PC-9 (cell line): Measurements from ENCODE around the gene KRTAP12-2. TPM values are rescaled to one million over a fixed set of nuclear protein-coding genes. Genes with fewer than 3 reads are reported as not detected.
"Not testable (repeated sequence)": the region's sequence is repeated elsewhere in the genome, so short reads cannot be mapped to it uniquely, and the experiment has no call there.

Experiments used
- BruUV-seq: library from RNA; stranded (reverse); fragments of 400-500 nt; replicated peaks from 2 replicates; lab custom pipeline; 2021; lab: Mats Ljungman, UMichigan
- CTCF ChIA-PET: fragments of 300-600 bp; sonication (Branson Sonifier 250); formaldehyde crosslinking; loops from one replicate; lab custom pipeline; 2022; ENCODE audit warnings: antibody characterized with exemption; lab: Charles Lee
- POLR2A ChIA-PET: fragments of 300-600 bp; sonication (Branson Sonifier 250); formaldehyde crosslinking; loops from one replicate; lab custom pipeline; 2022; ENCODE audit warnings: antibody characterized with exemption; ENCODE audit not compliant: unreplicated experiment; lab: Charles Lee
- DNase-seq, 2 experiments: peaks; one replicate each; pipeline versions ENCODE4 v3.0.0 to v3.0.0-alpha.2; 2015 to 2022; ENCODE audit warnings: mixed read lengths in 1 of 2
- H2AFZ ChIP-seq: fragments of 200-600 bp; sonication (generic); 2 replicates; pipeline ENCODE4 v1.8.1; 2017; ENCODE audit warnings: antibody characterized with exemption
- H3F3A ChIP-seq: fragments of 200-600 bp; sonication (generic); 2 replicates; pipeline ENCODE4 v1.8.1; 2017; ENCODE audit warnings: antibody characterized with exemption, mild to moderate bottlenecking, low read depth; ENCODE audit not compliant: insufficient read depth
- H3K27ac ChIP-seq: fragments of 200-600 bp; sonication (generic); 2 replicates; pipeline ENCODE4 v1.6.1; 2016; ENCODE audit warnings: mixed run types
- H3K27me3 ChIP-seq: fragments of 200-600 bp; sonication (generic); 2 replicates; pipeline ENCODE4 v1.6.1; 2016; ENCODE audit warnings: low read depth, mixed run types; ENCODE audit not compliant: insufficient read depth
- H3K36me3 ChIP-seq: fragments of 200-600 bp; sonication (generic); 2 replicates; pipeline ENCODE4 v1.6.1; 2016; ENCODE audit warnings: low read depth, mixed run types
- H3K4me1 ChIP-seq: fragments of 200-600 bp; sonication (generic); replicated peaks from 2 replicates; pipeline ENCODE4 v1.6.1; 2016; ENCODE audit warnings: mixed run types; ENCODE audit not compliant: insufficient read depth
- H3K4me2 ChIP-seq: fragments of 200-600 bp; sonication (generic); 2 replicates; pipeline ENCODE4 v1.6.1; 2017; ENCODE audit warnings: mixed run types
- H3K4me3 ChIP-seq: fragments of 200-600 bp; sonication (generic); 2 replicates; pipeline ENCODE4 v1.6.1; 2016; ENCODE audit warnings: mixed run types
- H3K79me2 ChIP-seq: fragments of 200-600 bp; sonication (generic); 2 replicates; pipeline ENCODE4 v1.6.1; 2017; ENCODE audit warnings: low read depth, mixed run types
- H3K9me2 ChIP-seq: fragments of 200-600 bp; sonication (generic); 2 replicates; pipeline ENCODE4 v1.8.1; 2017; ENCODE audit warnings: mild to moderate bottlenecking; ENCODE audit not compliant: insufficient read depth
- H3K9me3 ChIP-seq: fragments of 200-600 bp; sonication (generic); 2 replicates; pipeline ENCODE4 v1.8.1; 2016; ENCODE audit warnings: low read depth; ENCODE audit not compliant: insufficient read depth
- H4K20me1 ChIP-seq: fragments of 200-600 bp; sonication (generic); 2 replicates; pipeline ENCODE4 v1.8.1; 2017; ENCODE audit not compliant: insufficient read depth
- EZH2 ChIP-seq: fragments of 200-600 bp; sonication (generic); IDR thresholded peaks from 2 replicates; pipeline ENCODE4 v1.8.0; 2017; ENCODE audit warnings: antibody characterized with exemption, low read depth
- intact Hi-C: fragments of 100-400 bp; cut with micrococcal nuclease; formaldehyde crosslinking; loops from one replicate; pipeline ENCODE4 v1.10.0; 2022; ENCODE audit not compliant: unreplicated experiment
- total RNA-seq: library from RNA; stranded (reverse); gene quantifications from 2 replicates; pipeline ENCODE4 v1.2.3, GENCODE V29; 2021
- TF ChIP-seq, protein P1 (sequence below): fragments of 200-600 bp; sonication (generic); conservative IDR thresholded peaks from 2 replicates; pipeline ENCODE4 v1.6.1; 2017; ENCODE audit warnings: mixed run types, antibody characterized with exemption, mild to moderate bottlenecking, moderate library complexity

Gene KRTAP12-2
- total RNA-seq, 1 experiment from 2014 or later = not detected

- peaks cover 7% of the 10 kb centered on the region; the same call in 1 of the 2 replicates for H3K9me3 ChIP-seq
- peaks cover 61% of the 10 kb centered on the region for H3K27me3 ChIP-seq
- intact Hi-C loops = no loop called here
- no peaks in the 10 kb centered on the region for H3F3A ChIP-seq
- TF ChIP-seq, protein P1, sequence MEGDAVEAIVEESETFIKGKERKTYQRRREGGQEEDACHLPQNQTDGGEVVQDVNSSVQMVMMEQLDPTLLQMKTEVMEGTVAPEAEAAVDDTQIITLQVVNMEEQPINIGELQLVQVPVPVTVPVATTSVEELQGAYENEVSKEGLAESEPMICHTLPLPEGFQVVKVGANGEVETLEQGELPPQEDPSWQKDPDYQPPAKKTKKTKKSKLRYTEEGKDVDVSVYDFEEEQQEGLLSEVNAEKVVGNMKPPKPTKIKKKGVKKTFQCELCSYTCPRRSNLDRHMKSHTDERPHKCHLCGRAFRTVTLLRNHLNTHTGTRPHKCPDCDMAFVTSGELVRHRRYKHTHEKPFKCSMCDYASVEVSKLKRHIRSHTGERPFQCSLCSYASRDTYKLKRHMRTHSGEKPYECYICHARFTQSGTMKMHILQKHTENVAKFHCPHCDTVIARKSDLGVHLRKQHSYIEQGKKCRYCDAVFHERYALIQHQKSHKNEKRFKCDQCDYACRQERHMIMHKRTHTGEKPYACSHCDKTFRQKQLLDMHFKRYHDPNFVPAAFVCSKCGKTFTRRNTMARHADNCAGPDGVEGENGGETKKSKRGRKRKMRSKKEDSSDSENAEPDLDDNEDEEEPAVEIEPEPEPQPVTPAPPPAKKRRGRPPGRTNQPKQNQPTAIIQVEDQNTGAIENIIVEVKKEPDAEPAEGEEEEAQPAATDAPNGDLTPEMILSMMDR = no peak
- no peak for TF ChIP-seq EZH2
- H3K9me2 ChIP-seq = no peaks in the 10 kb centered on the region
- DNase-seq = no peak
- H3K79me2 ChIP-seq = no peaks in the 10 kb centered on the region
- H3K36me3 ChIP-seq = no peaks in the 10 kb centered on the region
- no peak overlapping the region for H2AFZ ChIP-seq
- H3K4me1 ChIP-seq = no peaks in the 10 kb centered on the region
- POLR2A ChIA-PET = no interaction called here
- CTCF ChIA-PET = no interaction called here
- H3K4me2 ChIP-seq = no peak overlapping the region
- H3K27ac ChIP-seq = no peak overlapping the region
- H4K20me1 ChIP-seq = no peaks in the 10 kb centered on the region
- H3K4me3 ChIP-seq = no peak overlapping the region
- no TSS peak for BruUV-seq
Observed at GRCh38 chr21:44692798-44693512, 26.2 kb upstream of the KRTAP12-2 start.

DNA sequence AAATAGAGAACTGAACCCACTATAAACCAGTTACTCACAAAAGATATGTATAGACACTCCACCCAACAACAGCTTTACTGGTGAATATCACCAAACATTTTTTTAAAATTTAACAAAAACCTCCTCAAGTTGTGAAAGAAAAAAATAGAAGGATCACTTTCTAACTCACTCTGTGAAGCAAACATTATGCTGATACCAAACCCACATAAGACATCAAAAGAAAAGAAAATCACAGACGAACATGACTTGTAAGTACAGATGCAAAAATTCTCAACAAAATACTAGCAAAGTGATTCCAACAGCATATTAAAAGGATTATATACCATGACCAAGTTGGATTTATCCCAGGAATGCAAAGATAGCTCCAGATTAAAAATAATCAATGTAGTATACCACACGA is 25.0 kb upstream of the KRTAP12-2 start:
- no peak for DNase-seq
- Histone ChIP-seq H4K20me1 (no peaks in the 10 kb centered on the region), H3F3A (no peaks in the 10 kb centered on the region), H2AFZ (no peak overlapping the region), H3K4me1 (no peaks in the 10 kb centered on the region), H3K4me3 (no peak overlapping the region), H3K9me2 (no peaks in the 10 kb centered on the region), H3K4me2 (no peak overlapping the region), H3K27ac (no peak overlapping the region), H3K79me2 (no peaks in the 10 kb centered on the region), H3K9me3 (peaks cover 7% of the 10 kb centered on the region; the same call in 1 of the 2 replicates), H3K27me3 (peaks cover 67% of the 10 kb centered on the region), H3K36me3 (no peaks in the 10 kb centered on the region)
- TF ChIP-seq, protein P1 = no peak
- TF ChIP-seq EZH2 = no peak
- BruUV-seq = no TSS peak
- ChIA-PET CTCF (no interaction called here), POLR2A (no interaction called here)
- intact Hi-C loops = no loop called here

DNA sequence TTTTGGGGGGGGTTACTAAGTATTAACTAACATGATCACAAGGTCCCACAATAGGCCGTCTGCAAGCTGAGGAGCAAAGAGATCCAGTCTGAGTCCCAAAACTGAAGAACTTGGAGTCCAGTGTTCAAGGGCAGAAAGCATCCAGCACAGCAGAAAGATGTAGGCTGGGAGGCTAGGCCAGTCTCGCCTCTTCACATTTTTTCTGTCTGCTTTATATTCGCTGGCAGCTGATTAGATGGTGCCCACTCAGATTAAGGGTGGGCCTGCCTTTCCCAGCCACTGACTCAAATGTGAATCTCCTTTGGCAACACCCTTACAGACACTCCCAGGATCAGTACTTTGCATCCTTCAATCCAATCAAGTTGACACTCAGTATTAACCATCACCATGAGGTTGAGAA is 23.0 kb upstream of the KRTAP12-2 start:
- H3K36me3 ChIP-seq, H3F3A ChIP-seq, H3K4me2 ChIP-seq, H3K9me2 ChIP-seq, H3K9me3 ChIP-seq, BruUV-seq, H3K4me3 ChIP-seq, H4K20me1 ChIP-seq, POLR2A ChIA-PET, H3K27ac ChIP-seq, H3K79me2 ChIP-seq, CTCF ChIA-PET, intact Hi-C loops, DNase-seq, H2AFZ ChIP-seq, H3K4me1 ChIP-seq: not testable (repeated sequence)
- H3K27me3 ChIP-seq = peaks cover 69% of the 10 kb centered on the region

DNA sequence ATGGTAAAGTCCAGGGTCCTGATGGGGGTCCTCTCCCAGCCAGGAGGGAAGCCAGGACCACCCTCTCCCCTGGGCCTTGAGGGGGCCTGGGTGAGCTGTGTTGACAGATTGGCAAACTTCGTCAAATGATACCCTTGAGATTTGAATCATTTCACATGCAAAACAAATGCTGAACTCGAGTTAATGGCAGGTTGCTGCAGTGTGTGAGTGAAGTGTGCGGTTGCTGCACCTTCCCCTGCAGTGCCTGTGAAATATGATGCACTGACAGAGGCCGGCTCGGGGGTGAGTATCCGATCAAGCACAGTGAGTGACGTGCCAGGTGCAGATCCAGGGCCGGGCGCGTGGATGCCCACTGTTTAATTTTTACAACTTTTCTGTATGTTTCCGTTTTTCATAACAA is 20.9 kb upstream of the KRTAP12-2 start:
- H3K79me2 ChIP-seq = no peaks in the 10 kb centered on the region
- no peaks in the 10 kb centered on the region for H3K9me2 ChIP-seq
- H3F3A ChIP-seq = no peaks in the 10 kb centered on the region
- H3K4me3 ChIP-seq = no peak overlapping the region
- POLR2A ChIA-PET = no interaction called here
- no peak overlapping the region for H3K27ac ChIP-seq
- no peak overlapping the region for H3K4me2 ChIP-seq
- no TSS peak for BruUV-seq
- H3K36me3 ChIP-seq = no peaks in the 10 kb centered on the region
- no peak for DNase-seq
- H2AFZ ChIP-seq = no peak overlapping the region
- peaks cover 89% of the 10 kb centered on the region for H3K27me3 ChIP-seq
- H3K4me1 ChIP-seq = no peaks in the 10 kb centered on the region
- H4K20me1 ChIP-seq = no peaks in the 10 kb centered on the region
- CTCF ChIA-PET = no interaction called here
- intact Hi-C loops = no loop called here
- no peak for TF ChIP-seq EZH2
- TF ChIP-seq, protein P1 = no peak
- no peaks in the 10 kb centered on the region for H3K9me3 ChIP-seq
